NOMO-1 treated with dmso at 0.1 percent for 144 hours (cell line): ENCODE measurements around the gene ZFAND3.

ENCODE experiments used
- DNase-seq: peaks from one replicate; lab custom pipeline; 2025; ENCODE audit not compliant: unreplicated experiment; lab: John Stamatoyannopoulos, UW

The ZFAND3 gene

DNA sequence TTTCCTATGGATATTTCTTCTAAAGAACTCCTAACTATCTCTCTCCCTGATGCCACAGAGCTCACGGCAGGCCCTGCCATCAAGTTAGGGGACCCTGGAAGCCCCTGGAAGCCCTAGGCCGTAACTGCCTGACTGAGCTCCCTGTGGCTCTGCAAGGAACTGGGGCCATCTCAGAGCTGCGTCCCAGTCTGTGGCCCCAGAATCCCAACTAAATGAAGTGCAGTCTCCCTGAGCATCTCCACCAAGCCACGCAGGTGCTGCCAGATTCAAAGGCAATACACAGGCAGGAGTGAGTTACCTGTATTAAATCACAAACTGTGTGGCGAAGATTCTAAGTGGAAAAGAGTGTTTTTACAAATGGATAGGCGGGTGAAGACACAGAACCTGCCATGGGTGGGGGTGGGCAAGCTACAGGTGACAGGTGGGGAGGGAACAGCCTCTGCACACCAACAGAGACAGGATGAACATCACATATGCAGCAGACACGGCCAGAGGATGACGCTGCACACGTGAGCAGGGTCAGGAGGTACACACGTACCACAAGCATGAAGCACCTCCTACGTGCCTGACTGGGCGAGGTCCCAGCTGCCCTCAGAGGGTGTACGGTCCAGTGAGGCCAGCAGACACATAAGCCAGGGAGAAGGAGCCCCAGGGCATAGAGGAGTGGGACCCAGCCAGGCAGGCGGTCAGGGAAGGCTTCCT is 358.5 kb downstream of the ZFAND3 start:
- no peak for DNase-seq

DNA sequence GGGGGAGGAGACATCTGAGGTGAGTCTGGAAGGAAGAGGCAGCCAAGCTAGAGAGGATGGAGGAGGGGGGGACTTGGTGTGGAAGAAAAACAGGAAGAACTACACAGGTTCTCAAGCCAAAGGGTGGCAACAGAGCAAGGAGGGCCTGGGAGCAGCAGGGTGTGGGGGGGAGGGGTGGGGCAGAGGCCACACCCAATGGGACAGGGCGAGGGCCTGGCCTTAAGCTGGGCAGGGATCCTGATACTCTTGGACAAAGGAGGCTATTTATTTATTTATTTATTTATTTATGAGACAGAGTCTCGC is 359.0 kb downstream of the ZFAND3 start:
- DNase-seq, result no peak

DNA sequence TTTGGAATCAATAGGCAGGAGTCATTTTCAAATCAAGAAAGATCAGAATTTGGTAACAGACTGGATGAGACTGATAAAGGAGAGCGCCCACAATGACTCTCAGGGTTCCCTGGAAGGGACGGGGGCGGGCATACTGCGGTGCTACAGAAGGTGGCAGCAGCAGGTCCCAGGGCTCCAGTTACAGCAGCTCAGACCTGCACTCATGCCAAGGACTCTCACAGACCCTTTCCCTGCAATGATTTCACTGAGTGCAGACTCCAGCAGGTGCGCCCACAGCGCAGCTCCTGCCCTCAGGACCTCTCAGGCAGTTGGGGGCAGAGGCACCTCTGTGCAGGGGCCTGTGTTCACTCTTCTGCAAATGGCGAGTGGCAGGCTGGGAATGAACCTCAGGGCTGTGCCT is 359.8 kb downstream of the ZFAND3 start:
- DNase-seq, result no peak

- DNase-seq, result no peak
These were observed 360.4 kb downstream of the ZFAND3 start for GRCh38 chr6:38179794-38180430.

- DNase-seq, result no peak
These were observed 361.1 kb downstream of the ZFAND3 start for GRCh38 chr6:38180586-38180985.

DNA sequence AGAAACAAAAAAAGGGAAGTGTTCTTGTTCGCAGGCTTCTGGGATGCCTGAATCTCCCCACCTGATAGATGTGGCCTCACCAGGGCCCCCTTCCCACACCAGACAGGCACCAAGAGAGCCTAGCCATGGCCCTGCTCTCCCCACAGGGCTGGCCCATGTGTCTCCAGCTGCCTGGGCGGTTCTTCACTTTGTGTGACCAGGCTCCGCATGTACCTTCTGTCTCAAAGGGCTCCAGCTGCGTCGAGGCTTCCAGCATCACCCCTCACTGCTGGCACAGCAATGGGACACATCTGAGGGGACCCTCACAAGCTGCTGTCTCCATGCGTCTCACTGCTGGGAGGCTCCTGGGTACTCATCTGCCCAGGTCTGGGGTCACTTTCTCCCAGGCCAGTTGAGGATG is 362.9 kb downstream of the ZFAND3 start:
- DNase-seq, result no peak

GRCh38 chr6:38183856-38184584 is 364.5 kb downstream of the ZFAND3 start:
- DNase-seq, result no peak

DNA sequence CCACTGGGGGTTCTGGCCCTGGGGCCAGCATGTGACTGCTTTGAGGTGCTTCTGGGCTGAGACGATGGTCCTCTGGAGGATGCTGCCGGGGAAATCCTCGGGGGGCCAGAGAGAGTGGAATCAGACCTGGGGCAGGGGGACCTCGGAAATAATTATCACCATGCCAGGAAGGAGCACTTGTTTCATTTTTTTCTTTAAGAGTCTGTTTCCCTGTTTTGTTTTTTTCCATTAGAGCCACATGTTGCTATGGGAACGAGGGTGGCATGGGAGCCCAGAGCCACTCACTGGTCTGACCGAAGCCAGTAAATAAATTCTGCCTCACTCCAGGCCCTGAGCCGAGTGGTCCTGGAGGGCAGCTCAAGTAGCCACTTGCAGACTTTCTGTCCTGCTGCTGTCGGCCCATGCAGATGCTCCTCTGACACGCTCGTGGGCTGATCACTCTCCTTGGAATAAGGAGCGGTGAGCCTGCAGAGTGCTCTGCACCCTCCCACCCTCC is 365.1 kb downstream of the ZFAND3 start:
- DNase-seq, result no peak

GRCh38 chr6:38185244-38185643 is 365.7 kb downstream of the ZFAND3 start:
- DNase-seq, result no peak

GRCh38 chr6:38185752-38186151 is 366.2 kb downstream of the ZFAND3 start:
- DNase-seq, result no peak

GRCh38 chr6:38187325-38187724 is 367.8 kb downstream of the ZFAND3 start:
- no peak for DNase-seq

- DNase-seq, result no peak
These were observed 368.5 kb downstream of the ZFAND3 start for GRCh38 chr6:38187811-38188590.

GRCh38 chr6:38188677-38189335 is 369.3 kb downstream of the ZFAND3 start:
- DNase-seq, result no peak

GRCh38 chr6:38191418-38191817 is 371.9 kb downstream of the ZFAND3 start:
- no peak for DNase-seq

- no peak for DNase-seq
These were observed 372.5 kb downstream of the ZFAND3 start for GRCh38 chr6:38192011-38192410.

DNA sequence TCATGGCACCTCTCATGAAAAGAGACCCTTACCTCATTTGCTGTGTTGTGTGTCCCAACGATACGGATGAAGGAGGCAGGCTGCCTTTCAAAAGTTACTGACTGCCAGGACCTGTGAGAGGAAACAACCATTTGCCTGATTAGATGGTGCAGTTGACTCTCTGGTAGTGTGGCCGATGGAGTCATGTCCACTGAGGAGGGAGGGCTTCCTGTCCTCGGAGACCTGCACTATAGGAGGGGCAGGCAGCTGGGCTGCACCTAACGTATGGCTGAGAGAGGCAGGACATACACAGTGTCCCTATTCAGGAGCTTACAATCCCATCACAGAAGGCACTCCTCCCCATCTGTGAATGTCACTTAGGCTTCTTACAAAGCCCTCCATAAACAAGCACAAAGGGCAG is 373.0 kb downstream of the ZFAND3 start:
- DNase-seq, result no peak

- DNase-seq, result no peak
These were observed 373.5 kb downstream of the ZFAND3 start for GRCh38 chr6:38193051-38193450.

DNA sequence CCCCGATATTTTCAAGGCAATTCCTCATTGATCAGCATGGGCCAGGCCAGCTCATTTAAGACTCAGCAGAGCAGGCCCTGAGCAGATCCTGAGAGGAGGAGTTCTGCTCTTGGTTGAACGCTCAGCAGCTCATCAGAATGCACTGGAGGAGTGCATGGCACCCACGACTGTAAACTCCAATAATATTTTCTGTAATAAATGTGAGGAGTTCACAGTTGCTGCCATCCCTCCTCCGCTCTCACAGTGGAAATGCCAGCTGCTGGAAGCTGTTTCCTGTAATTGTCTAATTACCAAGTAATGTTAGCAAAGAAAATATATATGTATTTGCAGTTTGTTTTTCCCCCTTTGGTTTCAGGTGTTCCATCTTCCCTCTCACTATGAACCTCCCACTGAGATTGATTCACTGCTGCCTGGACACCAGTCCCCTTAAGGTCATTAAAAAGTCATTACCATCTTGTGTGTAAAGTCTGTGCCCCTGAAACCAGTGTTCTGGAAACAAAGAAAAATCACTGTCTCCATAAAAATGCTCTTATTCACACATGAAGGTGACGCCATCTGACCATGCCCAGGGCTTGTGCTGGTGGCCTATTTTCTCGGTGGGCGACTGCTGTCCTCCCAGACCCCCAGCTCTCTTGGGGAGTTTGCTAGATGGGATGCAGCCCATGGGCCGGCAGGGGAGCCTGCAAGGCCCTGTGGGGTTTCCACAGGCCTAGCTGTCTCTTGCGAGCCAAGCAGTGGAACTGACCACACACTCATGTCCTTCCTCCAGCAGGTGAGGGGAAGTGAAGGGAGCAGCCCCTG is 374.2 kb downstream of the ZFAND3 start:
- DNase-seq, result no peak

DNA sequence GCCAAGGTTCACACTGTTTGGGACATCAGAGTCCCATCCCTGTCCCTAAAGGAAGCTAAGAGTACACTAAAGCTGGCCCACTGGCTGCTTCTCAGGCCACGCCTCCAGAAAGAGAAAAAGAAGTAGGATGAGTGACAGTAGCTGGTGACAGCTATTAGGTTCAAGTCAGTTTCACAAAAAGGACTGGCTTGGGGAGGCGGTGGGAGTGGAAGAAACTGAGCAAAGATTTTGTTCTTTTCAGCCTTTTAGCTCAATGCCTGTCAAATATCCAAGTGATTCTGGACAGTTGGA is 374.7 kb downstream of the ZFAND3 start:
- DNase-seq, result no peak

DNA sequence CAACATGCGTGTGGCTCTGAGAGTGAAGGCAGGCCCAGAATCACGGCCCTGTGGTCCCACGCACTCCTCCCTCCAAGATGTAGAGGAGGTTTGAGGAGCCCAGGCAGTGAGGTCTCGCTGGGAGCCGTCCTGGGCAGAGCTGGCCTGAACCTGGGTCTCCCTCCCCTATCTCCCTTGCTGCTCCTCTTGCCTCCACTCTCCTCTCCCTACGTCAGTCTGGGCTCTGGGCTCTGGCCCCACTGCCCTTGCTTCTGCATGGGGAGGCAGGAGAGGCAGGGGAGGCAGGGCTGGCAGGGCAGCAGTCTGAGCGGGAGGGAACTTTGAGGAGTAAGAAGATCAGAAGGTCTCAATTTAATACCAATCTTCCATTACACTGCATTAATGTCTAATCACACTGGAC is 375.1 kb downstream of the ZFAND3 start:
- DNase-seq, result no peak
